Rectal smooth muscle tissue (tissue), 1 donor: Measurements from ENCODE around the gene PTGIS.

Source experiments
- H3K27ac ChIP-seq: one replicate; pipeline ENCODE4 v1.7.0; 2013; ENCODE audit warnings: low read depth, low read length, inconsistent platforms
- H3K27me3 ChIP-seq: one replicate; pipeline ENCODE4 v1.7.0; 2013; ENCODE audit warnings: low read length; ENCODE audit not compliant: control insufficient read depth, insufficient read depth
- H3K36me3 ChIP-seq: one replicate; pipeline ENCODE4 v1.7.0; 2013; ENCODE audit warnings: low read length; ENCODE audit not compliant: control insufficient read depth, insufficient read depth
- H3K4me1 ChIP-seq: one replicate; pipeline ENCODE4 v1.7.0; 2013; ENCODE audit warnings: low read length; ENCODE audit not compliant: control insufficient read depth, insufficient read depth
- H3K4me3 ChIP-seq: one replicate; pipeline ENCODE4 v1.7.0; 2013; ENCODE audit warnings: low read length
- H3K9ac ChIP-seq: one replicate; pipeline ENCODE4 v1.7.0; 2013; ENCODE audit warnings: low read length

Gene PTGIS

DNA sequence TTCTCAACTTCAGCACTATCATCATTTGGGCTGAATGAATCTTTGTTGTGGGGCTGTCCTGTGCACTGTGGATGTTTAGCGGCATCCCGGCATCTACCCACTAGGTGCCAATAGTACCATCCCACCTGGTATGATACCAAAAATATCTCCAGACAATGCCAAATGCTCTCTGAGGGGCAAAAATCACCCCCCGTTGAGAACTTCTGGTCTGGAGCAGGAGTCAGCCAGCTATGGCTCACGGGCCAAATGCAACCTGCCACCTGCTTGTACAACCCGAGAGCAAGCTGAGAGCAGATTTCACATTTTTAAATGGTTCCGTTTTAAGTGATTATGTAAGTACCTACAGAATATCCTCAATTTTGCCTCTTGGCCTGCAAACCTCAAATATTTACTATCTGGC is 112.2 kb downstream of the PTGIS start:
- Histone ChIP-seq H3K9ac (no peak overlapping the region), H3K27ac (no peak overlapping the region), H3K27me3 (no peaks in the 10 kb centered on the region), H3K4me1 (peaks cover 6% of the 10 kb centered on the region), H3K4me3 (no peak overlapping the region), H3K36me3 (no peaks in the 10 kb centered on the region)
